ENCODE data around the gene MSLN.
A peak's percentile ranks its signal among the peaks of the same experiment; 100 is the strongest.

The MSLN gene

DNA sequence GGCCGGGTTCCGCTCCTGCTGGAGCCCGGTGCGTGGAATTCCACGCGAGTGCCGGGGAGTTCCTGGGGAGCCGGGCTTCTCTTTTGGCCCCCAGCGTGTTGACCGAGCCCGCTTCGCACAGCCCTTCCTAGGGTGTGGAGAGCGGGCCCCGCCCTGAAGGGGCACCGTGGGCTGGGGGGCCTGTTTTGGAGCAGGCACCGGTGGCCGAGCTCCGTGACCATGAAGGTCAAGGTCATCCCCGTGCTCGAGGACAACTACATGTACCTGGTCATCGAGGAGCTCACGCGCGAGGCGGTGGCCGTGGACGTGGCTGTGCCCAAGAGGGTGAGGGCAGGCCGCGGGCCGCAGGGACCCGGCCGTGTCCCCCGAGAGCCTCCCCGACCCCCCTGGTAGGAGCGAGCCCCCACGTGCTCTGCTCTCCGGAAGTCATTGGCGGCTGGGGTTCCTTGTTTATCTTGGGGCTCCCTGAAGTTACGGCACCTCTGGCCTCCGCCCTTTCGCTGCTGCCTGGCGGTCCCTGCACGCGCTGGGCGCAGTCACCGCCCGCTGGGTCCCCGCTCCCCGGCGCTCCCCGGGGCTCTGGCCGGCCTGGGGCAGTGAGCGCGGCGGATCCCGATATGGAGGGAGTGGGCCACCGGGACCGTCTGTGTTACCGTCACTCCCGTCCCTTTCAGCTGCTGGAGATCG lies 33.1 kb upstream of the MSLN start:
- peak overlapping the region; percentile 57 for H3K4me3 ChIP-seq (ENCODE audit: control insufficient read depth, low read depth, low read length)
- no peak for DNase-seq (ENCODE audit: low read depth)
- TF ChIP-seq CTCF (IDR thresholded peaks at IDR 0.05; ENCODE audit: control insufficient read depth, insufficient read depth, low read depth, low read length, missing control alignments) = no peak

- no peak for TF ChIP-seq CTCF (IDR thresholded peaks at IDR 0.05; ENCODE audit: control insufficient read depth, insufficient read depth, low read depth, low read length, missing control alignments)
Observed at GRCh38 chr16:728131-728889, 32.2 kb upstream of the MSLN start.

GRCh38 chr16:728890-729744 lies 31.4 kb upstream of the MSLN start:
- TF ChIP-seq CTCF (IDR thresholded peaks at IDR 0.05; ENCODE audit: control insufficient read depth, insufficient read depth, low read depth, low read length, missing control alignments) = no peak
- H3K4me3 ChIP-seq (ENCODE audit: control insufficient read depth, low read depth, low read length) = no peak overlapping the region
- DNase-seq (ENCODE audit: low read depth) = no peak

More at GRCh38 chr16:728131-728889, 32.2 kb upstream of the MSLN start:
- H3K4me3 ChIP-seq (ENCODE audit: control insufficient read depth, low read depth, low read length) = peak overlapping the region; percentile 57
- DNase-seq (ENCODE audit: low read depth) = no peak

- no peak overlapping the region for H3K4me3 ChIP-seq (ENCODE audit: control insufficient read depth, low read depth, low read length)
- TF ChIP-seq CTCF (IDR thresholded peaks at IDR 0.05; ENCODE audit: control insufficient read depth, insufficient read depth, low read depth, low read length, missing control alignments) = no peak
- DNase-seq (ENCODE audit: low read depth) = no peak
Observed at GRCh38 chr16:729768-730665, 30.5 kb upstream of the MSLN start.

DNA sequence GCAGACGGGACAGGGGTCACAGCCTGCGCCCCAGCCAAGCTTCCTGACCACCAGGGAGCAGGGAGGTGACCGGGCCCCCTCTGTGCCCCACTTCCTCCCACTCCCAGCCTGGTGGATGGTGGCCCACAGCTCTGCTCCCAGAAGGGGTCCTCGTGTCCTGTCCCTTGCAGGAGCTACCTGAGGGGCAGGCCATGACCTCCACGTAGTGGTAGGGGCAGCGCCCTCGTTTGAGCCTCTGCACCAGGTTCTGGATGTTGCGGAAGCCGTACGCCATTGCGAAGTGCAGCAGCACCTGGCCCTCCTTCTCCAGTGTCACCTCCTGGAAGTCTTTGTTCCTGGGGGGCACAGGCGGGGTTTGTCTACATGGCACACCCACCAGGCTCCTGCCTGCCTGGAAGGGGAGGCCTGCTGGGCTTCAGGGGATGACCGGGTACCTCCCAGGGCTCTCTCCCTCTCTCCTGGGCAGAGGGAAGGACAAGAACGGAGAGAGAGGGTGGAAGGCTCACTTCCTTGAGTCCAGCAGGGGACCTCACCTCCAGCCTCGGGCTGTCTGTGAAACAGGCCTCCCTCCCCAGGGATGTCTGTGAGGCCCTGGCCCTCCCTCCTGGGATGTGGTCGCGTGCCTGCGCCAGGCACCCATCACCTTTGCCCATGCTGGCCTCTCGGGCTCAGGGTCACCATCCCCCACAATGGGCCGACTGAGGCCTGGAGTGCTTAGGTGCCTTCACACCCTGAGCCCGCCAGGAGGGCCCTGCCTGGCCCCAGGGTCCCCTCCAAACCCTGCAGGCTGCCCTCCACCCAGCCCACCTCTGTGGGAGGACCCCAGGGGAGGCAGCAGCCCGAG lies 29.6 kb upstream of the MSLN start:
- no peak overlapping the region for H3K4me3 ChIP-seq (ENCODE audit: control insufficient read depth, low read depth, low read length)
- no peak for DNase-seq (ENCODE audit: low read depth)
- no peak for TF ChIP-seq CTCF (IDR thresholded peaks at IDR 0.05; ENCODE audit: control insufficient read depth, insufficient read depth, low read depth, low read length, missing control alignments)

Measured in AG09309 (cell line).